ENCODE results near the gene NRP1. TPM values are rescaled to one million over a fixed set of nuclear protein-coding genes. Genes with fewer than 3 reads are reported as not detected.

Gene NRP1
- total RNA-seq, 1 donor from 2014 or later, result 16.1 TPM

DNA sequence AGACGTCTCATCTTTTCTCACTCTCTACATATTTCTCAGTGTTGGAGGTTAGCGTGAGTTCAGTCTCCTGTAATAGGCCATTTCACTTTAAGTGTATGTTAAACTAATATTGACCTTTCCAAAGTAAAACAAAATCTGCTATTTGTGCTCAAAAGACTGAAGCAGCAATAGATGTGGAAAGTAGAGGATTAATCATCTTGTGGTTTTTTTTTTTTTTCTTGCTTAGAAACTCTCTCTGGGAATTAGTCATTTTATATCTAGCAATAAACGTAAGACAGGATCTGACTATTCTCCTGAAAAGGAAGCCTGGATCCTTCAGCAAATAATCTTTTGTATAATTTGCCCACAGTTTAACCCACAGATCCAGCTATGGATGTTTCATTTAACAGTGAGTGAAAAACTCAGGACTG, 81.7 kb downstream of the NRP1 start:
- no peak overlapping the region for H3K4me3 Mint-ChIP-seq
- no peaks in the 10 kb centered on the region for H3K9me3 Mint-ChIP-seq
- peaks cover 29% of the 10 kb centered on the region for H3K36me3 Mint-ChIP-seq (ENCODE audit: low read depth)
- H3K27ac Mint-ChIP-seq (ENCODE audit: unreplicated experiment), result no peak overlapping the region
- no peak for DNase-seq (ENCODE audit: low read depth, low spot score)
- peaks cover 38% of the 10 kb centered on the region for H3K4me1 Mint-ChIP-seq
- TF ChIP-seq, protein P1, sequence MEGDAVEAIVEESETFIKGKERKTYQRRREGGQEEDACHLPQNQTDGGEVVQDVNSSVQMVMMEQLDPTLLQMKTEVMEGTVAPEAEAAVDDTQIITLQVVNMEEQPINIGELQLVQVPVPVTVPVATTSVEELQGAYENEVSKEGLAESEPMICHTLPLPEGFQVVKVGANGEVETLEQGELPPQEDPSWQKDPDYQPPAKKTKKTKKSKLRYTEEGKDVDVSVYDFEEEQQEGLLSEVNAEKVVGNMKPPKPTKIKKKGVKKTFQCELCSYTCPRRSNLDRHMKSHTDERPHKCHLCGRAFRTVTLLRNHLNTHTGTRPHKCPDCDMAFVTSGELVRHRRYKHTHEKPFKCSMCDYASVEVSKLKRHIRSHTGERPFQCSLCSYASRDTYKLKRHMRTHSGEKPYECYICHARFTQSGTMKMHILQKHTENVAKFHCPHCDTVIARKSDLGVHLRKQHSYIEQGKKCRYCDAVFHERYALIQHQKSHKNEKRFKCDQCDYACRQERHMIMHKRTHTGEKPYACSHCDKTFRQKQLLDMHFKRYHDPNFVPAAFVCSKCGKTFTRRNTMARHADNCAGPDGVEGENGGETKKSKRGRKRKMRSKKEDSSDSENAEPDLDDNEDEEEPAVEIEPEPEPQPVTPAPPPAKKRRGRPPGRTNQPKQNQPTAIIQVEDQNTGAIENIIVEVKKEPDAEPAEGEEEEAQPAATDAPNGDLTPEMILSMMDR (conservative IDR thresholded peaks at IDR 0.05), result no peak
- no peaks in the 10 kb centered on the region for H3K27me3 Mint-ChIP-seq (ENCODE audit: low read depth)

GRCh38 chr10:33252324-33252723, 82.1 kb downstream of the NRP1 start:
- Mint-ChIP-seq H3K9me3 (no peaks in the 10 kb centered on the region), H3K36me3 (ENCODE audit: low read depth) (peaks cover 29% of the 10 kb centered on the region), H3K27ac (ENCODE audit: unreplicated experiment) (no peak overlapping the region), H3K4me3 (no peak overlapping the region), H3K27me3 (ENCODE audit: low read depth) (no peaks in the 10 kb centered on the region), H3K4me1 (peaks cover 34% of the 10 kb centered on the region)
- TF ChIP-seq, protein P1 (conservative IDR thresholded peaks at IDR 0.05), result no peak
- DNase-seq (ENCODE audit: low read depth, low spot score), result no peak

DNA sequence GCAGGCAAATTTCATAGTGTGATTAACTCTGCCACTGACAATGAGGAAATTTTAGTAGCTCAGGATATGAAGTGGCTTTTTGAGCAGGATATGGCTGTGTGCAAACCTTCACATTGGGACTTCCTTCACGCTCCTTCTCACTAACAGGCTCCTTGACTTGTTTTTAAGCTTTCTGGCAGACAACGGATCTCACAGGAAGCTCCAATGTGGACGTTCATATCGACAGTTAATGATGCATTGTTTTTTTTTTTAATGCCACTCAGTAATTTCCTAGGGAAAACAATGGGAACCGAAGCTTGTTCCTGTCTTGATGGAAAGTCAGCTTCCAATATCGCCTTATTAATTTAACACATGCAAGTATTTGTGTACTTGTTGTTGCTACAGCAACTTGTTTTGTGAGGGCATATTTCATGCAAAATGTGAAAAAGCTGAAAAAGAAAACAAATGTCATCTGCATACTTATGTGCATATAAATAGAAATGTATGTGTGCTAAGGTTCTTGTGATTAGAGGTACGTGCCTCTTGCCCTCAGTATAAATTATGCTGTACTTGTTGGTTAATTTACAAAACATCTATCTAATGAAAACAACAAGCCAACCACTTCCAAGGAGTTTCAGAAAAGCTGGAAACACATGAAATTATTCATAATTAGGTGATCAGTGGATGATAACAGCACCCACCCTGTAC, 84.7 kb downstream of the NRP1 start:
- no peaks in the 10 kb centered on the region for H3K27me3 Mint-ChIP-seq (ENCODE audit: low read depth)
- DNase-seq (ENCODE audit: low read depth, low spot score), result no peak
- TF ChIP-seq, protein P1 (conservative IDR thresholded peaks at IDR 0.05), result no peak
- no peak overlapping the region for H3K27ac Mint-ChIP-seq (ENCODE audit: unreplicated experiment)
- no peak overlapping the region for H3K4me3 Mint-ChIP-seq
- H3K36me3 Mint-ChIP-seq (ENCODE audit: low read depth), result peaks cover 29% of the 10 kb centered on the region
- peaks cover 15% of the 10 kb centered on the region for H3K4me1 Mint-ChIP-seq
- no peaks in the 10 kb centered on the region for H3K9me3 Mint-ChIP-seq

GRCh38 chr10:33249137-33249536, 85.3 kb downstream of the NRP1 start:
- H3K36me3 Mint-ChIP-seq (ENCODE audit: low read depth), result peaks cover 27% of the 10 kb centered on the region
- H3K4me1 Mint-ChIP-seq, result peaks cover 11% of the 10 kb centered on the region
- no peak overlapping the region for H3K4me3 Mint-ChIP-seq
- no peak overlapping the region for H3K27ac Mint-ChIP-seq (ENCODE audit: unreplicated experiment)
- TF ChIP-seq, protein P1 (conservative IDR thresholded peaks at IDR 0.05), result no peak
- no peaks in the 10 kb centered on the region for H3K27me3 Mint-ChIP-seq (ENCODE audit: low read depth)
- DNase-seq (ENCODE audit: low read depth, low spot score), result no peak
- no peaks in the 10 kb centered on the region for H3K9me3 Mint-ChIP-seq

DNA sequence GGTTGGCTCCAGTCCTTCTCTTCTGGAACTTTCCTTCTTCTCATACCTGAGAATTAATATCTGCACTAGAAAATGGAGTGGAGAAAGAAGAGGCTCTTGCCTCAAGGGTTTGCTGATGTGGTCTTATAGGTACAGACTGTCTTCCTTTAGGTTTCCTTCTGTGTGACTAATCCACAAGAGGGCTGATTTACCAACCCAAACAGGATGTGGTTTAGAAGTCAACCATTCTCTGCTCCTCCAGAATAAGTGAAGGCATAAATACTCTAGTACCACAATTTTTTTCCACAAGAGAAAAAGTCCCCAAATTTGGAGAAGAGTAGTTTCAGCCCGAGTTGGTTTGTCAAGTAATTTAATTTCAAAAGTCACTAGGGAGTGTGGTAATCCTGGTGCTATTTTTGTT, 85.8 kb downstream of the NRP1 start:
- no peak for DNase-seq (ENCODE audit: low read depth, low spot score)
- Mint-ChIP-seq H3K9me3 (no peaks in the 10 kb centered on the region), H3K27ac (ENCODE audit: unreplicated experiment) (no peak overlapping the region), H3K4me1 (peaks cover 7% of the 10 kb centered on the region), H3K27me3 (ENCODE audit: low read depth) (no peaks in the 10 kb centered on the region), H3K36me3 (ENCODE audit: low read depth) (peaks cover 23% of the 10 kb centered on the region), H3K4me3 (no peak overlapping the region)
- TF ChIP-seq, protein P1 (conservative IDR thresholded peaks at IDR 0.05), result no peak

Data from neural crest cell (in vitro differentiated cells).